Glutamatergic neuron (in vitro differentiated cells): Measurements from ENCODE around the gene EBLN2. TPM values are rescaled to one million over a fixed set of nuclear protein-coding genes. Genes with fewer than 3 reads are reported as not detected.

Experiments used
- DNase-seq: peaks from one replicate; pipeline ENCODE4 v3.0.0; 2022
- H3K27ac Mint-ChIP-seq: one replicate; pipeline ENCODE4 v1.8.0; 2020; ENCODE audit warnings: mild to moderate bottlenecking, mixed read lengths, inconsistent platforms; ENCODE audit not compliant: unreplicated experiment
- H3K27me3 Mint-ChIP-seq: one replicate; pipeline ENCODE4 v1.8.0; 2020; ENCODE audit warnings: mild to moderate bottlenecking, moderate library complexity, mixed read lengths, inconsistent platforms; ENCODE audit not compliant: unreplicated experiment
- H3K36me3 Mint-ChIP-seq: one replicate; pipeline ENCODE4 v1.8.0; 2020; ENCODE audit warnings: mild to moderate bottlenecking, mixed read lengths, inconsistent platforms; ENCODE audit not compliant: unreplicated experiment
- H3K4me1 Mint-ChIP-seq: one replicate; pipeline ENCODE4 v1.8.0; 2020; ENCODE audit warnings: mild to moderate bottlenecking, low read depth, mixed read lengths, inconsistent platforms; ENCODE audit not compliant: unreplicated experiment
- H3K4me3 Mint-ChIP-seq: one replicate; pipeline ENCODE4 v1.8.0; 2020; ENCODE audit warnings: mild to moderate bottlenecking, mixed read lengths, inconsistent platforms; ENCODE audit not compliant: unreplicated experiment
- H3K9me3 Mint-ChIP-seq: one replicate; pipeline ENCODE4 v1.8.0; 2020; ENCODE audit warnings: mild to moderate bottlenecking, moderate library complexity, mixed read lengths, inconsistent platforms; ENCODE audit not compliant: unreplicated experiment
- total RNA-seq: library from RNA; stranded (reverse); fragmentation: NEBNext Ultra II Directional; extraction: Animal tissue kit (Norgen Biotek cat#: 25700); gene quantifications from one replicate; pipeline ENCODE4 v1.2.1, GENCODE V29; 2021; ENCODE audit not compliant: unreplicated experiment
- TF ChIP-seq, protein P1 (sequence below): fragments of 200-600 bp; sonication (generic); IDR thresholded peaks from one replicate; pipeline ENCODE4 v1.5.0; 2021; ENCODE audit not compliant: partially characterized antibody, unreplicated experiment

EBLN2 gene
- total RNA-seq, 1 donor from 2014 or later, result 5.7 TPM

DNA sequence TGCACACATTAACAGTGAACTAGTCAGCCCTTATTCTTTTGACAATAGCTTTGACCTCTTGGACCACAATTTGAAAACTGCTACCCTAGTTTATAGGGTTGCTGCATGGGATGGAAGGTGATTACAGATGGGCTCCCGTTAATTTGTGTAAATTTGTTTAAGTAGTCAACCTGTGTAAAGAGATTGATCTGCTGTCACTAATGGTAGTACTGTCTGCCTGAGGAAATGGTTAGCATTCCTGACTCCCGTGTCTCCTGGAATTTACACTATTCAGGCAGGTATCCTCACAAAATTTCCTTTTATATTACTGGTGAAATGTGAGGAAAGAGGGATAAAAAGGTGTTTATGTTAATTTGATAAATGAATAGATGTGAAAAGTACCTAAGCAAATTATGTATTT, 15.3 kb upstream of the EBLN2 start:
- Mint-ChIP-seq H3K27me3 (no peaks in the 10 kb centered on the region), H3K4me3 (no peak overlapping the region), H3K9me3 (peaks cover 1% of the 10 kb centered on the region), H3K36me3 (no peaks in the 10 kb centered on the region), H3K4me1 (peaks cover 15% of the 10 kb centered on the region), H3K27ac (no peak overlapping the region)
- DNase-seq, result no peak
- TF ChIP-seq, protein P1, sequence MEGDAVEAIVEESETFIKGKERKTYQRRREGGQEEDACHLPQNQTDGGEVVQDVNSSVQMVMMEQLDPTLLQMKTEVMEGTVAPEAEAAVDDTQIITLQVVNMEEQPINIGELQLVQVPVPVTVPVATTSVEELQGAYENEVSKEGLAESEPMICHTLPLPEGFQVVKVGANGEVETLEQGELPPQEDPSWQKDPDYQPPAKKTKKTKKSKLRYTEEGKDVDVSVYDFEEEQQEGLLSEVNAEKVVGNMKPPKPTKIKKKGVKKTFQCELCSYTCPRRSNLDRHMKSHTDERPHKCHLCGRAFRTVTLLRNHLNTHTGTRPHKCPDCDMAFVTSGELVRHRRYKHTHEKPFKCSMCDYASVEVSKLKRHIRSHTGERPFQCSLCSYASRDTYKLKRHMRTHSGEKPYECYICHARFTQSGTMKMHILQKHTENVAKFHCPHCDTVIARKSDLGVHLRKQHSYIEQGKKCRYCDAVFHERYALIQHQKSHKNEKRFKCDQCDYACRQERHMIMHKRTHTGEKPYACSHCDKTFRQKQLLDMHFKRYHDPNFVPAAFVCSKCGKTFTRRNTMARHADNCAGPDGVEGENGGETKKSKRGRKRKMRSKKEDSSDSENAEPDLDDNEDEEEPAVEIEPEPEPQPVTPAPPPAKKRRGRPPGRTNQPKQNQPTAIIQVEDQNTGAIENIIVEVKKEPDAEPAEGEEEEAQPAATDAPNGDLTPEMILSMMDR, result no peak

DNA sequence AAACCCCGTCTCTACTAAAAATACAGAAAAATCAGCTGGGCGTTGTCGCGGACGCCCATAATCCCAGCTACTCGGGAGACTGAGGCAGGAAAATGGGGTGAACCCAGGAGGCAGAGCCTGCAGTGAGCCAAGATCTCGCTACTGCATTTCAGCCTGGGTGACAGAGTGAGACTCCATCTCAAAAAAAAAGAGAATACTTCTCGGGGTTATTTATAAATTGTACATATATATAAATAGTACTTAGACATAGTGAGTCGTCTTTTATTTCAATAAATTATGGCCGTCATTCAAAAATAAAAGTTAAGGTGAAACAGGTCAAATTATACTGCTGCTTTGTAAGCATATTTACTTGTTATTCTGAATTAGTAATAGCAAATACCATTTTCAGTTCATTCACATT, 12.1 kb upstream of the EBLN2 start:
- peaks cover 1% of the 10 kb centered on the region for H3K9me3 Mint-ChIP-seq
- peaks cover 8% of the 10 kb centered on the region for H3K4me1 Mint-ChIP-seq
- no peak overlapping the region for H3K27ac Mint-ChIP-seq
- DNase-seq, result no peak
- no peaks in the 10 kb centered on the region for H3K27me3 Mint-ChIP-seq
- no peak overlapping the region for H3K4me3 Mint-ChIP-seq
- TF ChIP-seq, protein P1, result no peak
- no peaks in the 10 kb centered on the region for H3K36me3 Mint-ChIP-seq

DNA sequence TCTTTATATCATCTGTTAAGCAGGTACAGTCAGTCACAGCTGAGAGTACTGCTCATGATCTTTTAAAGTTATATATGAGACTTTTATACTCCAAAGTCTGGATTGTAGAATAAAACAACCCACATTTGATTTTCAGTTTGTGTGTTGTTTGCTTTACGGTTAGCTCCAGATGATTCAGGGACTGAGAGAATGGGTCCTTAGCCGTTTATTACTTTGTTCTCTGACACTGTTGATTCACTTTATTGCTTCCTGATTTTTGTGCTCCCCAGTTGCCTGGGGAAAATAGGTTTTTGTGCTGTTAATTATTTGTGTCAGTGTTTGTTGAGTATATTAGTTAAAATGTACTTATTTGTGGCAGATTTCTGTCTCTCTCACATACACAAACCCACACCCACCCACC, 8.6 kb upstream of the EBLN2 start:
- Mint-ChIP-seq H3K9me3 (peaks cover 1% of the 10 kb centered on the region), H3K4me3 (no peak overlapping the region), H3K27ac (no peak overlapping the region), H3K36me3 (no peaks in the 10 kb centered on the region), H3K27me3 (no peaks in the 10 kb centered on the region), H3K4me1 (peaks cover 3% of the 10 kb centered on the region)
- TF ChIP-seq, protein P1, result no peak
- no peak for DNase-seq

DNA sequence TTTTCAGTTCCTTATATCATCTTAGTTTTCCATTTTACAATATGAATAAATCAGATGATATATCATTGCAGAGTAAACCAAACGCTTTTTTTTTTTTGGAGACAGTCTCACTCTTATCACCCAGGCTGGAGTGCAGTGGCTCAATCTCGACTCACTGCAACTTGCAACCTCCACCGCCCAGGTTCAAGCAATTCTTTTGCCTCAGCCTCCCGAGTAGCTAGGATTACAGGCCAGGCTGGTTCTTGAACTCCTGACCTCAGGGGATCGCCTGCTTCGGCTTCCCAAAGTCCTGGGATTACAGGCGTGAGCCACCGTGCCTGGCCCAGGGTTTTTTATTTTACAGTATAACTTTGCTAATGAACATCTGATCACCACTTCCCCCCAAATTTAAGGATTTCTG, 5.9 kb upstream of the EBLN2 start:
- Mint-ChIP-seq H3K4me1 (peaks cover 7% of the 10 kb centered on the region), H3K36me3 (no peaks in the 10 kb centered on the region), H3K27ac (no peak overlapping the region), H3K27me3 (no peaks in the 10 kb centered on the region), H3K9me3 (peaks cover 2% of the 10 kb centered on the region), H3K4me3 (no peak overlapping the region)
- TF ChIP-seq, protein P1, result no peak
- no peak for DNase-seq

DNA sequence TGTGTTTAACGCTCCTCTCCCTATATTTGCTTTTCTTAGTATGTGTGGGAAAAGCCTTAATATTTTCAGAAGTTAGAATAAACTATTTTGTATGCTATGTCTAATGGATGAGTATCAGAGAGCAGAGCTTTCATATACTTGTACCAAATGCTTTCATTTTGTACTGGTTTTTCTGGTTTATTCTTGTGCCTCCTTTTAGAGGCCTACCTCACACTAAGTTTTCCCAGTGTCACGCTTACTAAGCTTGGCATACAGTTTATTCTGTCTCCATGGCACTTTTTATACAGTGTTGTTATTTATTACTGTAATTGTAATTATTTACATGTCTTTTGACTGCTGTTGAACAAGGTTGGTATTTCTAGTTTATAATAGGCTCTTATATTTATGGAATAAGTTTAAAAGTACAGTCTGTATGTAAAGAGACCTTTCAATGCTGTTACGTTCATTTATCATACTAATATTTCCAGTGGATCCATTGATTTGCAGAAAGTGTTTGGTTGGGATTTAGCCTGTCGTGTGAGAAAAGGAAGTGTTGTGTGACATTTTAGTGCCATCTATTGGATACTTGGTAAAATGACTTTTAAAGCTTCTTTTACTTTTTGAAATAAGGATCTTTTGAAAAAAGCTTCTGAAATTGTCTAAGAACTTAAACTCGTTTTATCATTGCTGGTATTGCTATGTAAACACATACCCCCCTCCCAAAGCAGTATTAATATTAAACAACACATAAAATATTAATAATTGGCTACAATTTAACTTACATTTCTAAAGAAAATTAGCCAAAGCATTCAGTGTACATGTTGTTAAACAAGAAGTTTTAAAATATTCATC, 5.2 kb upstream of the EBLN2 start:
- TF ChIP-seq, protein P1, result no peak
- Mint-ChIP-seq H3K27me3 (no peaks in the 10 kb centered on the region), H3K4me3 (no peak overlapping the region), H3K4me1 (peaks cover 7% of the 10 kb centered on the region), H3K27ac (no peak overlapping the region), H3K36me3 (no peaks in the 10 kb centered on the region), H3K9me3 (peaks cover 2% of the 10 kb centered on the region)
- no peak for DNase-seq
